H9 (cell line): ENCODE data around the gene LRRIQ4. TPM values are rescaled to one million over a fixed set of nuclear protein-coding genes. Genes with fewer than 3 reads are reported as not detected.

ENCODE experiments used
- DNase-seq: peaks from one replicate; pipeline ENCODE4 v3.0.0-alpha.2; 2017
- H2AFZ ChIP-seq: one replicate; pipeline ENCODE4 v1.6.1; 2013; ENCODE audit warnings: mild to moderate bottlenecking, low read length, control low read depth, moderate library complexity
- H2AK5ac ChIP-seq: 2 replicates; pipeline ENCODE4 v1.6.1; 2013; ENCODE audit warnings: low read length, control low read depth, mixed read lengths; ENCODE audit not compliant: insufficient read length
- H2BK120ac ChIP-seq: one replicate; pipeline ENCODE4 v1.6.1; 2013; ENCODE audit warnings: low read depth, mild to moderate bottlenecking, low read length, control low read depth, inconsistent platforms; ENCODE audit not compliant: poor library complexity, severe bottlenecking
- H2BK12ac ChIP-seq: 2 replicates; pipeline ENCODE4 v1.6.1; 2013; ENCODE audit warnings: low read length, control low read depth, mixed read lengths, low read depth; ENCODE audit not compliant: insufficient read length
- H2BK15ac ChIP-seq: 2 replicates; pipeline ENCODE4 v1.6.1; 2013; ENCODE audit warnings: low read depth, low read length, control low read depth
- H2BK20ac ChIP-seq: one replicate; pipeline ENCODE4 v1.6.1; 2013; ENCODE audit warnings: low read depth, mild to moderate bottlenecking, low read length, control low read depth, inconsistent platforms; ENCODE audit not compliant: poor library complexity, severe bottlenecking
- H2BK5ac ChIP-seq: 2 replicates; pipeline ENCODE4 v1.6.1; 2013; ENCODE audit warnings: low read length, control low read depth, mixed read lengths; ENCODE audit not compliant: insufficient read length
- H3K14ac ChIP-seq: 2 replicates; pipeline ENCODE4 v1.6.1; 2013; ENCODE audit warnings: low read length, control low read depth; ENCODE audit not compliant: insufficient read depth
- H3K18ac ChIP-seq: 2 replicates; pipeline ENCODE4 v1.6.1; 2013; ENCODE audit warnings: low read depth, mild to moderate bottlenecking, mixed read lengths, low read length, control low read depth; ENCODE audit not compliant: insufficient read length
- H3K23ac ChIP-seq: 2 replicates; pipeline ENCODE4 v1.6.1; 2013; ENCODE audit warnings: low read length, control low read depth, mixed read lengths, low read depth; ENCODE audit not compliant: insufficient read length
- H3K23me2 ChIP-seq: 2 replicates; pipeline ENCODE4 v1.6.1; 2013; ENCODE audit warnings: low read depth, mild to moderate bottlenecking, mixed read lengths, low read length, control low read depth; ENCODE audit not compliant: insufficient read length, poor library complexity, severe bottlenecking
- H3K27ac ChIP-seq: 2 replicates; pipeline ENCODE4 v1.5.1; 2013; ENCODE audit warnings: low read length, control low read depth, mixed read lengths, low read depth; ENCODE audit not compliant: insufficient read length
- H3K27me3 ChIP-seq: 2 replicates; pipeline ENCODE4 v1.6.1; 2013; ENCODE audit warnings: low read length, control low read depth, inconsistent platforms; ENCODE audit not compliant: insufficient read depth
- H3K4ac ChIP-seq: 2 replicates; pipeline ENCODE4 v1.6.1; 2013; ENCODE audit warnings: low read depth, mild to moderate bottlenecking, control low read depth, inconsistent platforms, low read length, moderate library complexity
- H3K4me1 ChIP-seq: 2 replicates; pipeline ENCODE4 v1.6.1; 2013; ENCODE audit warnings: low read length, control low read depth, inconsistent platforms; ENCODE audit not compliant: insufficient read depth
- H3K4me2 ChIP-seq: 2 replicates; pipeline ENCODE4 v1.6.1; 2013; ENCODE audit warnings: low read length, control low read depth, mixed read lengths; ENCODE audit not compliant: insufficient read length, insufficient read depth
- H3K56ac ChIP-seq: 2 replicates; pipeline ENCODE4 v1.6.1; 2013; ENCODE audit warnings: low read depth, mild to moderate bottlenecking, mixed read lengths, low read length, control low read depth; ENCODE audit not compliant: insufficient read length
- H3K79me1 ChIP-seq: 2 replicates; pipeline ENCODE4 v1.6.1; 2013; ENCODE audit warnings: low read depth, mild to moderate bottlenecking, moderate library complexity, low read length, control low read depth, inconsistent platforms; ENCODE audit not compliant: insufficient read depth, poor library complexity, severe bottlenecking
- H3K79me2 ChIP-seq: 2 replicates; pipeline ENCODE4 v1.6.1; 2013; ENCODE audit warnings: low read length, control low read depth, inconsistent platforms; ENCODE audit not compliant: insufficient read depth
- H3K9ac ChIP-seq: 2 replicates; pipeline ENCODE4 v1.6.1; 2013; ENCODE audit warnings: low read length, control low read depth, mixed read lengths; ENCODE audit not compliant: insufficient read length; ENCODE audit errors: extremely low read depth
- H3K9me3 ChIP-seq: one replicate; pipeline ENCODE4 v1.6.1; 2013; ENCODE audit warnings: low read depth, low read length, inconsistent platforms; ENCODE audit not compliant: control insufficient read depth
- H3T11ph ChIP-seq: one replicate; pipeline ENCODE4 v1.6.1; 2013; ENCODE audit warnings: mild to moderate bottlenecking, low read length, control low read depth, inconsistent platforms
- H4K20me1 ChIP-seq: one replicate; pipeline ENCODE4 v1.6.1; 2013; ENCODE audit not compliant: control insufficient read depth, insufficient read length, insufficient read depth
- H4K5ac ChIP-seq: 2 replicates; pipeline ENCODE4 v1.6.1; 2013; ENCODE audit warnings: low read depth, mild to moderate bottlenecking, mixed read lengths, low read length, control low read depth; ENCODE audit not compliant: insufficient read length
- H4K8ac ChIP-seq: replicated peaks from 2 replicates; pipeline ENCODE4 v1.6.1; 2013; ENCODE audit warnings: low read length, control low read depth, mixed read lengths, low read depth; ENCODE audit not compliant: insufficient read length
- H4K91ac ChIP-seq: 2 replicates; pipeline ENCODE4 v1.6.1; 2013; ENCODE audit warnings: low read depth, mild to moderate bottlenecking, moderate library complexity, mixed read lengths, low read length, control low read depth; ENCODE audit not compliant: insufficient read length
- H3K27ac Mint-ChIP-seq, 3 experiments: 2 replicates in 2 of 3; 3 replicates in 1 of 3; pipeline ENCODE4 v1.8.0; 2020 to 2021; ENCODE audit warnings: mixed read lengths in 3 of 3, mild to moderate bottlenecking in 1 of 3, moderate library complexity in 1 of 3
- H3K27me3 Mint-ChIP-seq: 2 replicates; pipeline ENCODE4 v1.8.0; 2021; ENCODE audit warnings: low read depth, mild to moderate bottlenecking, moderate library complexity, mixed read lengths
- H3K36me3 Mint-ChIP-seq, 3 experiments: 2 replicates in 2 of 3; 3 replicates in 1 of 3; pipeline ENCODE4 v1.8.0; 2020 to 2021; ENCODE audit warnings: low read depth in 3 of 3, mixed read lengths in 3 of 3; ENCODE audit not compliant: insufficient read depth in 1 of 3
- H3K4me1 Mint-ChIP-seq, 2 experiments: 2 replicates each; pipeline ENCODE4 v1.8.0; 2020; ENCODE audit warnings: mixed read lengths in 2 of 2
- H3K4me3 Mint-ChIP-seq, 2 experiments: 2 replicates in 1 of 2; 3 replicates in 1 of 2; pipeline ENCODE4 v1.8.0; 2020 to 2021; ENCODE audit warnings: mild to moderate bottlenecking in 2 of 2, mixed read lengths in 2 of 2, moderate library complexity in 1 of 2
- H3K9me3 Mint-ChIP-seq, 2 experiments: 2 replicates in 1 of 2; 3 replicates in 1 of 2; pipeline ENCODE4 v1.8.0; 2020; ENCODE audit warnings: mild to moderate bottlenecking in 2 of 2, mixed read lengths in 2 of 2, moderate library complexity in 1 of 2
- WGBS: extraction: QIAGEN DNeasy Blood & Tissue Kit; methylation state at CpG from one replicate; pipeline ENCODE4 v1.1.7; 2013; ENCODE audit warnings: missing lambda C conversion rate, low lambda C conversion rate, mixed read lengths; ENCODE audit not compliant: insufficient read length; ENCODE audit errors: extremely low coverage; 5-methylcytosine and 5-hydroxymethylcytosine counted together
- total RNA-seq: library from RNA; stranded (reverse); gene quantifications from 2 replicates; pipeline ENCODE4 v1.2.1, GENCODE V29; 2021
- TF ChIP-seq, protein P1 (sequence below): fragments of 200-600 bp; sonication (generic); conservative IDR thresholded peaks from 3 replicates; pipeline ENCODE4 v1.8.0; 2021; ENCODE audit warnings: antibody characterized with exemption, mild to moderate bottlenecking

LRRIQ4 gene
- total RNA-seq, 1 experiment from 2014 or later: not detected

DNA sequence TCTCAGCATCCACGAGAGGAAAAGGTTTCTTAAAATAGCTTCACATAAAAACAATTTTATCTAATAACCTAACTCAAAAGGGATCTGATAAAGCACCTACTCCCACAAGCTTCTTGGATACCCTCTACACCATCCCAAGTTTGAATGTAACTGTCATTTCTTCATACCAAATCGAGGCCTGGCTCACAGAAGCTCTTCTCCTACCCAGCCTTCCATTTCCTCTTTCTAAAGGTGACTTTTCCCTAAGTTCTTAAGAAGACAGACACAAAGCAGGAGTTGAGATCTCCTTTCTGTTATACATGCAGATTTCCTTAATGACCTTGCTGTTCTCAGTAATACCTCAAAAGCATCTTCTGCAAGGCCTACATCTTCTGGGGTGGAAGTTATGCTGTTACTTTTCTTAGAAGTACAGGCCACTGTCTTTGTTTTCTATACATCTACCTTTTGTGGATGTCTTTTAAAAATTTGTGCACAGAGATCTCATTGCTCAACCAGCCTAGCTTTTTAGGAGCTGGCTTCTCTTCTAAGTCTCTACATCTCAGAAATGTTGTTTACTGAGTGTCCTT is 3.4 kb upstream of the LRRIQ4 start:
- Histone ChIP-seq H3K27me3 (no peaks in the 10 kb centered on the region), H3K23me2 (peaks cover 9% of the 10 kb centered on the region), H3K14ac (no peak overlapping the region), H3K79me2 (no peaks in the 10 kb centered on the region), H2BK15ac (no peak overlapping the region), H3K4me2 (no peak overlapping the region), H3K23ac (no peak overlapping the region), H2AFZ (no peak overlapping the region), H4K8ac (no peak overlapping the region), H3K79me1 (no peaks in the 10 kb centered on the region), H3T11ph (no peak overlapping the region), H3K56ac (no peak overlapping the region), H2BK5ac (no peak overlapping the region), H2AK5ac (no peak overlapping the region), H3K4me1 (no peaks in the 10 kb centered on the region), H4K20me1 (no peaks in the 10 kb centered on the region), H3K18ac (no peak overlapping the region), H2BK120ac (no peak overlapping the region), H2BK12ac (no peak overlapping the region), H2BK20ac (no peak overlapping the region), H3K9me3 (no peaks in the 10 kb centered on the region), H3K4ac (no peak overlapping the region), H3K27ac (no peak overlapping the region), H3K9ac (no peak overlapping the region), H4K91ac (no peak overlapping the region), H4K5ac (no peak overlapping the region)
- Mint-ChIP-seq H3K4me1 (peaks cover 25 to 30% of the 10 kb centered on the region in 2 experiments), H3K36me3 (peaks cover 0 to 4% (median 3%) of the 10 kb centered on the region in 3 experiments; a peak in 3 of 7 replicates), H3K9me3 (peaks cover 0 to 3% of the 10 kb centered on the region in 2 experiments; a peak in 2 of 5 replicates), H3K4me3 (no peak overlapping the region), H3K27me3 (peaks cover 20% of the 10 kb centered on the region), H3K27ac (no peak overlapping the region; a peak in 1 of 7 replicates)
- no peak for DNase-seq
- TF ChIP-seq, protein P1, sequence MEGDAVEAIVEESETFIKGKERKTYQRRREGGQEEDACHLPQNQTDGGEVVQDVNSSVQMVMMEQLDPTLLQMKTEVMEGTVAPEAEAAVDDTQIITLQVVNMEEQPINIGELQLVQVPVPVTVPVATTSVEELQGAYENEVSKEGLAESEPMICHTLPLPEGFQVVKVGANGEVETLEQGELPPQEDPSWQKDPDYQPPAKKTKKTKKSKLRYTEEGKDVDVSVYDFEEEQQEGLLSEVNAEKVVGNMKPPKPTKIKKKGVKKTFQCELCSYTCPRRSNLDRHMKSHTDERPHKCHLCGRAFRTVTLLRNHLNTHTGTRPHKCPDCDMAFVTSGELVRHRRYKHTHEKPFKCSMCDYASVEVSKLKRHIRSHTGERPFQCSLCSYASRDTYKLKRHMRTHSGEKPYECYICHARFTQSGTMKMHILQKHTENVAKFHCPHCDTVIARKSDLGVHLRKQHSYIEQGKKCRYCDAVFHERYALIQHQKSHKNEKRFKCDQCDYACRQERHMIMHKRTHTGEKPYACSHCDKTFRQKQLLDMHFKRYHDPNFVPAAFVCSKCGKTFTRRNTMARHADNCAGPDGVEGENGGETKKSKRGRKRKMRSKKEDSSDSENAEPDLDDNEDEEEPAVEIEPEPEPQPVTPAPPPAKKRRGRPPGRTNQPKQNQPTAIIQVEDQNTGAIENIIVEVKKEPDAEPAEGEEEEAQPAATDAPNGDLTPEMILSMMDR: no peak
- no CpG with 5 or more reads among the region's 2 CpGs for WGBS
